ENCODE results near the gene CCL5. TPM values are rescaled to one million over a fixed set of nuclear protein-coding genes. Genes with fewer than 3 reads are reported as not detected.

Gene CCL5
- total RNA-seq, 1 donor from 2014 or later = 22.5 TPM

GRCh38 chr17:35917519-35918213 lies 37.5 kb upstream of the CCL5 start:
- ATAC-seq (no peak), DNase-seq (no peak)
- Histone ChIP-seq H3K27ac (no peak overlapping the region), H3K27me3 (no peaks in the 10 kb centered on the region), H3K4me3 (no peak overlapping the region), H3K9me3 (no peaks in the 10 kb centered on the region), H3K36me3 (no peaks in the 10 kb centered on the region), H3K4me1 (no peaks in the 10 kb centered on the region)
- intact Hi-C loops (cut with DNase I) = no loop called here
- TF ChIP-seq, protein P1, sequence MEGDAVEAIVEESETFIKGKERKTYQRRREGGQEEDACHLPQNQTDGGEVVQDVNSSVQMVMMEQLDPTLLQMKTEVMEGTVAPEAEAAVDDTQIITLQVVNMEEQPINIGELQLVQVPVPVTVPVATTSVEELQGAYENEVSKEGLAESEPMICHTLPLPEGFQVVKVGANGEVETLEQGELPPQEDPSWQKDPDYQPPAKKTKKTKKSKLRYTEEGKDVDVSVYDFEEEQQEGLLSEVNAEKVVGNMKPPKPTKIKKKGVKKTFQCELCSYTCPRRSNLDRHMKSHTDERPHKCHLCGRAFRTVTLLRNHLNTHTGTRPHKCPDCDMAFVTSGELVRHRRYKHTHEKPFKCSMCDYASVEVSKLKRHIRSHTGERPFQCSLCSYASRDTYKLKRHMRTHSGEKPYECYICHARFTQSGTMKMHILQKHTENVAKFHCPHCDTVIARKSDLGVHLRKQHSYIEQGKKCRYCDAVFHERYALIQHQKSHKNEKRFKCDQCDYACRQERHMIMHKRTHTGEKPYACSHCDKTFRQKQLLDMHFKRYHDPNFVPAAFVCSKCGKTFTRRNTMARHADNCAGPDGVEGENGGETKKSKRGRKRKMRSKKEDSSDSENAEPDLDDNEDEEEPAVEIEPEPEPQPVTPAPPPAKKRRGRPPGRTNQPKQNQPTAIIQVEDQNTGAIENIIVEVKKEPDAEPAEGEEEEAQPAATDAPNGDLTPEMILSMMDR (IDR thresholded peaks at IDR 0.05) = no peak

DNA sequence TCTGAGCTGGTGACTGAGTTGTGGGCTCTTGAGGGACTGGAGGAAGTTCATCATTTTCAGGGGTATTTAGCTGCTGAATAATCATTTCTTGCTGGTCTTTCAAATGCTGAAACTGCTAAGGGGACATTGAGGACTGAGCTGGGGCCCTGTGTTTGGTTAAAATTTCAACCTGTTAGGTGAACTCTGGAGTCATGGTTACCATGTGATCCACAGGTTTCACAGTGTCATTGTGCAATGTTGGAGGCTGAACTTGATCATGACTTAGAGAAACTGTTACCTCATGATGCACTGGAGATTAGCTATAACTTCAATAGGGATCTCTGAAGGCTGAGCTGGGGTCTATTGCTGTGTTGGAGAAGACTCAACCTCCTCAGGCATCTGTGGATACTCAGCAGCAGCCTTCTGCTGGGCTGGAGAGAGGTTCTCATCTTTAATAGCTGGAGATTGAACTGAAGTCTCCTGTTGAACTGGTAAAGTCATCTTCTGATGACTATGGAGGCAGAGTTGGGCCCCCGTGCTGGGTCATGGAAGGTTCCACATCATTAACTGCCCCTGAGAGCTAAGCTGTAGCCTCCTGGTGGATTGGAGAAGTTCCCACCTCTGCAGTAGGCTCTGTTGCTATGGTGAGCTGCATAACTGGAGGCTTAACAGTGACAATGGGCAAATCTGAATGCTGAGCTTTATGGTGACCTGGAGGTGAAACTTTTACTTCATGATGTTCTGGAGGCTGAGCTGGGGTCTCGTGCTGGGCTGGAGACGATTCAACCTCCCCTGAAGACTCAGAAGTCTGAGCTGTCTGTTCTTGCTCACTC lies 35.2 kb upstream of the CCL5 start:
- H3K27ac ChIP-seq = no peak overlapping the region
- no peak for ATAC-seq
- no peaks in the 10 kb centered on the region for H3K27me3 ChIP-seq
- DNase-seq = no peak
- no peak overlapping the region for H3K4me3 ChIP-seq
- H3K9me3 ChIP-seq = no peaks in the 10 kb centered on the region
- no peaks in the 10 kb centered on the region for H3K36me3 ChIP-seq
- intact Hi-C loops (cut with DNase I) = no loop called here
- TF ChIP-seq, protein P1 (IDR thresholded peaks at IDR 0.05) = no peak
- no peaks in the 10 kb centered on the region for H3K4me1 ChIP-seq

DNA sequence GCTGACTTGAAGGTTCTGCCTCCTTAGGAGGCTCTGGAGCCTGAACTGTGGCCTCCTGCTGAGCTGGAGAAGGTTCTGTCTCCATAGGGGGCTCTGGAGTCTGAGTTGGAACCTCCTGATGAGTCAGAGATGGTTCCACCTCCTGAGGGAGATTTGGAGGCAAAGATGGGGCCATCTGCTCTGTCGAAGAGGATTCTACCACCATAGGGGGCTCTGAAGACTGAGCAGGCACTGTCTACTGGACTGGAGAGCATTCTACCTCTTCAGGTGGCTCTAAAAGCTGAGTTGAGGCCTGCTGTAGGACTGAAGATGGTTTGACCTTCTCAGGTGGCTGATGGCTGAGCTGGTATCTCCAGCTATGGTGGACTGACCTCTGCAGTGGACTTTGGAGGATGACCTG lies 34.2 kb upstream of the CCL5 start:
- no peak for ATAC-seq

DNA sequence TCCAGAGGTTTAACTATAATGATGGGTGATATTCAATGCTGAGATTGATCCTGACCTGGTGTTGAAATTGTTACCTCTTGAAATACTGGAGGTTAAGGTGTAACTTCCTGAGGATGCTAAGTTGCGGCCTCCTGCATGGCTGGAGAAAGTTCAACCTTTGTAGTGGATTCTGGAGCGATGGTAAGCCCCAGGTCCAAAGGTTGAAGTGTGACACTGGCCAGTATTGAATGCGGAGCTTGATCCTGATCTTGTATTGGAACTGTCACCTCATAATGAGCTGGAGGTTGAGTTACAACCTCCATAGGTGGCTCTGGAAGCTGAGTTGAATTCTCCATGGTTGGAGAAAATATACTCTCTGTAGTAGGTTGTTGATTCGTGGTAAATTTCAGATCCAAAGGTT lies 33.4 kb upstream of the CCL5 start:
- no peaks in the 10 kb centered on the region for H3K4me1 ChIP-seq
- intact Hi-C loops (cut with DNase I) = no loop called here

More for the DNA sequence above, 34.2 kb upstream of the CCL5 start:
- TF ChIP-seq, protein P1 (IDR thresholded peaks at IDR 0.05) = no peak
- H3K4me1 ChIP-seq = no peaks in the 10 kb centered on the region
- no peak for DNase-seq
- intact Hi-C loops (cut with DNase I) = no loop called here
- no peak overlapping the region for H3K27ac ChIP-seq
- no peak overlapping the region for H3K4me3 ChIP-seq
- no peaks in the 10 kb centered on the region for H3K36me3 ChIP-seq
- no peaks in the 10 kb centered on the region for H3K9me3 ChIP-seq
- H3K27me3 ChIP-seq = no peaks in the 10 kb centered on the region

DNA sequence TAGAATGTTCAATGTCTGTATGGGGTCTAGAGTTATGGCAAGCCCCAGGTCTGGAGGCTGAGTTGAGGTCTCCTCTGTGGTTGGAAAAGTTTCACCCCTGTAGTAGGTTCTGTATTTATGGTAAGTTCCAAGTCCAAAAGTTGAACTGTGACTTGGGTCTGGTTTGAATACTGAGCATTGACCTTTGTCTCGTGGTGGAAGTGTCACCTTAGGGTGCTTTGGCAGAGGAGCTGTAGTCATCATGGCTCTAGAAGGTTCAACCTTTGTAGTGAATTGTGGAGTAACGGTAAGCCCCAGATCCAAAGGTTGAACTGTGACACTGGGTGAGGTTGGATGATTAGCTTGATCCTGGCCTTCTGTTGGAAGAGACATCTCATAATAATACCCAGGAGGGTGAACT lies 32.8 kb upstream of the CCL5 start:
- TF ChIP-seq, protein P1 (IDR thresholded peaks at IDR 0.05) = no peak
- Histone ChIP-seq H3K27me3 (no peaks in the 10 kb centered on the region), H3K4me3 (no peak overlapping the region), H3K9me3 (no peaks in the 10 kb centered on the region), H3K4me1 (no peaks in the 10 kb centered on the region), H3K27ac (no peak overlapping the region), H3K36me3 (no peaks in the 10 kb centered on the region)
- intact Hi-C loops (cut with DNase I) = no loop called here
- ATAC-seq (no peak), DNase-seq (no peak)

More for the DNA sequence above, 33.4 kb upstream of the CCL5 start:
- Histone ChIP-seq H3K36me3 (no peaks in the 10 kb centered on the region), H3K4me3 (no peak overlapping the region), H3K27ac (no peak overlapping the region), H3K9me3 (no peaks in the 10 kb centered on the region), H3K27me3 (no peaks in the 10 kb centered on the region)
- DNase-seq (no peak), ATAC-seq (no peak)
- TF ChIP-seq, protein P1 (IDR thresholded peaks at IDR 0.05) = no peak
